Endothelial cell of umbilical vein (primary cell): Measurements from ENCODE around the gene MTFP1. TPM values are rescaled to one million over a fixed set of nuclear protein-coding genes. Genes with fewer than 3 reads are reported as not detected.

Experiments
- BruUV-seq: library from RNA; stranded (reverse); fragments of 400-500 nt; replicated peaks from 2 replicates; lab custom pipeline; 2021; lab: Mats Ljungman, UMichigan
- CTCF ChIA-PET: fragments of 300-600, 350-600 bp; sonication (Branson Sonifier 250); formaldehyde crosslinking; loops from one replicate; lab custom pipeline; 2021; ENCODE audit warnings: antibody characterized with exemption, inconsistent platforms; lab: Charles Lee
- POLR2A ChIA-PET: fragments of 300-600, 350-600 bp; sonication (Branson Sonifier 250); formaldehyde crosslinking; loops from one replicate; lab custom pipeline; 2021; ENCODE audit warnings: antibody characterized with exemption, inconsistent platforms; lab: Charles Lee
- DNase-seq: peaks from one replicate; pipeline ENCODE4 v3.0.0-alpha.2; 2011; ENCODE audit warnings: low read depth, low spot score
- FAIRE-seq: peaks from 2 replicates; lab custom pipeline; 2011; peaks lifted over from hg19 to GRCh38; lab: Jason Lieb, UNC
- H2AFZ ChIP-seq: 2 replicates; pipeline ENCODE4 v1.6.0; 2012; ENCODE audit warnings: low read depth, low read length, control low read depth, inconsistent platforms
- H3K27ac ChIP-seq: 2 replicates; pipeline ENCODE4 v1.5.1; 2011; ENCODE audit warnings: low read depth, mild to moderate bottlenecking, control low read depth, low read length, moderate library complexity; ENCODE audit not compliant: insufficient read depth
- H3K27me3 ChIP-seq, 2 experiments: 2 replicates each; pipeline versions ENCODE4 v1.6.0 to v1.6.1; 2011; ENCODE audit warnings: low read length in 2 of 2, mixed read lengths in 1 of 2; ENCODE audit not compliant: control insufficient read depth in 2 of 2, insufficient read depth in 2 of 2
- H3K36me3 ChIP-seq, 2 experiments: 2 replicates in 1 of 2; 3 replicates in 1 of 2; pipeline ENCODE4 v1.5.1; 2011; ENCODE audit warnings: low read length in 2 of 2, mild to moderate bottlenecking in 1 of 2, moderate library complexity in 1 of 2; ENCODE audit not compliant: control insufficient read depth in 2 of 2, insufficient read depth in 2 of 2; ENCODE audit errors: extremely low read depth in 1 of 2
- H3K4me1 ChIP-seq: 3 replicates; pipeline ENCODE4 v1.5.1; 2011; ENCODE audit warnings: mild to moderate bottlenecking, low read length; ENCODE audit not compliant: control insufficient read depth, insufficient read depth; ENCODE audit errors: extremely low read depth
- H3K4me2 ChIP-seq: 2 replicates; pipeline ENCODE4 v1.6.1; 2011; ENCODE audit warnings: low read length, control low read depth, mixed read lengths; ENCODE audit not compliant: insufficient read depth
- H3K4me3 ChIP-seq, 3 experiments: fragments of 200-600 bp in 1 of 3; sonication (generic), shearing (Covaris generic) in 1 of 3; replicated peaks in 1 of 3; 2 replicates each; pipeline ENCODE4 v1.5.1; 2011 to 2016; ENCODE audit warnings: control low read depth in 3 of 3, low read length in 3 of 3, mild to moderate bottlenecking in 2 of 3, inconsistent platforms in 1 of 3, low read depth in 1 of 3, moderate library complexity in 1 of 3; ENCODE audit not compliant: insufficient read depth in 1 of 3
- H3K79me2 ChIP-seq: 2 replicates; pipeline ENCODE4 v1.6.0; 2012; ENCODE audit warnings: low read length, inconsistent platforms; ENCODE audit not compliant: control insufficient read depth, insufficient read depth
- H3K9ac ChIP-seq: replicated peaks from 2 replicates; pipeline ENCODE3; 2011; ENCODE audit warnings: low read length, control low read depth; ENCODE audit not compliant: insufficient read depth; ENCODE audit errors: extremely low read depth
- H3K9me1 ChIP-seq: replicated peaks from 3 replicates; pipeline ENCODE4 v1.6.0; 2011; ENCODE audit warnings: mild to moderate bottlenecking, low read length; ENCODE audit not compliant: control insufficient read depth, insufficient read depth; ENCODE audit errors: extremely low read depth
- H3K9me3 ChIP-seq: replicated peaks from 2 replicates; pipeline ENCODE4 v1.5.1; 2012; ENCODE audit warnings: low read length, inconsistent platforms; ENCODE audit not compliant: control insufficient read depth, insufficient read depth
- H4K20me1 ChIP-seq: replicated peaks from 2 replicates; pipeline ENCODE3; 2011; ENCODE audit warnings: mild to moderate bottlenecking, low read length; ENCODE audit not compliant: control insufficient read depth, insufficient read depth; ENCODE audit errors: extremely low read depth
- EZH2 ChIP-seq: IDR thresholded peaks from 2 replicates; pipeline ENCODE4 v1.6.1; 2012; ENCODE audit warnings: borderline replicate concordance, low read depth, mild to moderate bottlenecking, moderate library complexity, low read length, inconsistent platforms; ENCODE audit not compliant: severe bottlenecking
- FOS ChIP-seq: IDR thresholded peaks from 2 replicates; pipeline ENCODE4 v1.6.1; 2011; ENCODE audit warnings: mild to moderate bottlenecking, low read length, moderate library complexity, borderline replicate concordance; ENCODE audit not compliant: insufficient read depth
- GATA2 ChIP-seq: IDR thresholded peaks from 2 replicates; pipeline ENCODE4 v1.7.0; 2011; ENCODE audit warnings: low read depth, mild to moderate bottlenecking, moderate library complexity, mixed read lengths, low read length; ENCODE audit not compliant: insufficient read length, insufficient read depth
- JUN ChIP-seq: IDR thresholded peaks from 2 replicates; pipeline ENCODE4 v1.6.1; 2011; ENCODE audit warnings: borderline replicate concordance, low read depth; ENCODE audit not compliant: insufficient read length, insufficient read depth
- MAX ChIP-seq: IDR thresholded peaks from 2 replicates; pipeline ENCODE4 v1.6.1; 2011; ENCODE audit not compliant: insufficient read depth, insufficient read length
- MYC ChIP-seq: IDR thresholded peaks from one replicate; pipeline ENCODE4 v1.6.1; 2011; ENCODE audit warnings: mild to moderate bottlenecking, low read depth, low read length
- POLR2A ChIP-seq: IDR thresholded peaks from 2 replicates; pipeline ENCODE4 v1.6.1; 2012; ENCODE audit warnings: low read depth, mild to moderate bottlenecking, control low read depth, low read length
- POLR2AphosphoS5 ChIP-seq: IDR thresholded peaks from 2 replicates; pipeline ENCODE4 v1.6.1; 2012; ENCODE audit warnings: low read depth, mild to moderate bottlenecking, control low read depth, low read length, moderate library complexity; ENCODE audit not compliant: insufficient read depth
- dilution Hi-C: fragments of 300-500 bp; cut with MboI; formaldehyde crosslinking; loops from one replicate; pipeline ENCODE4 v1.15.0; 2019; ENCODE audit warnings: low sequenced_read_pairs; ENCODE audit not compliant: extremely low pct_ligation_motif_present
- intact Hi-C: fragments of 100-400 bp; cut with micrococcal nuclease; formaldehyde crosslinking; loops from one replicate; pipeline ENCODE4 v1.10.0; 2022
- polyA plus RNA-seq, 4 experiments: library from polyadenylated mRNA; depleted of rRNA in 3 of 4; stranded (reverse) in 3 of 4; unstranded in 1 of 4; fragments of >200 nt; gene quantifications; 2 replicates each; pipeline versions ENCODE4 v1.2.1 to v1.2.3, GENCODE V29; 2011 to 2012; ENCODE audit warnings: missing spikeins in 1 of 4
- total RNA-seq: library from RNA; stranded (reverse); gene quantifications from 2 replicates; pipeline ENCODE4 v1.2.3, GENCODE V29; 2021
- TF ChIP-seq, protein P1 (sequence below), 2 donors: IDR thresholded peaks; 1 replicate in 1 of 2; 2 replicates in 1 of 2; pipeline ENCODE4 v1.5.1; 2011; ENCODE audit warnings: low read length in 2 of 2, mild to moderate bottlenecking in 2 of 2, moderate library complexity in 2 of 2, control low read depth in 1 of 2, inconsistent platforms in 1 of 2, low read depth in 1 of 2; ENCODE audit not compliant: insufficient read depth in 1 of 2; ENCODE audit errors: extremely low read depth in 1 of 2

The MTFP1 gene
- total and polyA plus RNA-seq, 2 donors (not counting 3 experiments of a cell fraction or from before 2014, with no cell fraction given) = 30.3 to 41.9 TPM

DNA sequence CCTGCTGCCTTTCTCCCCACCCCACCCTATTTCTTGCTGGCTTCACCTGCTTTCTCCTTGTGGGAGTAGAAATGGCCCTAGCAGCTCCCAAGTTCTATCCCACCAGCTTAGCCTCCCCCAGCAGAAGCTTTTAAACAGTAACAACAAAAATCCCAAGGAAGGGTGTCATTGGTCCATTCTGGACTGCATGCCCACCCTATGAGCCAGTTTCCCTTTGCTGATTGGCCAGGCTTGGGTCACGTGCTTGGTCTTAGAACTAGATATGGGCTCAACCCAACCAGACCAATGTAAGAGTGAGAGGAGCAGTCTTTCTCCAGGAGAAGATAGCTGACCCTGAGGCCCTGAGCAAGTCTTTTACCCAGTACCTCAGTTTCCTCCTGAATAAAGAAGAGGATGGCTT, 2.3 kb downstream of the MTFP1 start:
- no TSS peak for BruUV-seq
- intact Hi-C loops (loop anchor here (10.0 kb wide), 2 partner anchors 177 to 1043 kb away; partner anchors contain the start of genes AP1B1 and TCN2), dilution Hi-C loops (no loop called here)
- H3K4me1 ChIP-seq = peaks cover 25% of the 10 kb centered on the region
- H3K4me3 ChIP-seq = no peak overlapping the region
- no peak for FAIRE-seq
- no peak for DNase-seq
- H3K4me2 ChIP-seq = no peak overlapping the region
- CTCF ChIA-PET = interaction anchor here (2.6 to 4.9 kb wide), 3 partner anchors 16 to 140 kb away, joined by 14 to 58 read pairs (median 22); no protein-coding TSS in a partner anchor
- no peak overlapping the region for H2AFZ ChIP-seq
- H4K20me1 ChIP-seq = no peaks in the 10 kb centered on the region
- H3K27ac ChIP-seq = no peak overlapping the region
- peaks cover 2% of the 10 kb centered on the region for H3K79me2 ChIP-seq
- no peak overlapping the region for H3K9ac ChIP-seq
- TF ChIP-seq EZH2 (no peak), MYC (no peak), POLR2A (no peak), GATA2 (no peak), FOS (no peak), MAX (no peak), POLR2AphosphoS5 (no peak), JUN (no peak)
- TF ChIP-seq, protein P1, sequence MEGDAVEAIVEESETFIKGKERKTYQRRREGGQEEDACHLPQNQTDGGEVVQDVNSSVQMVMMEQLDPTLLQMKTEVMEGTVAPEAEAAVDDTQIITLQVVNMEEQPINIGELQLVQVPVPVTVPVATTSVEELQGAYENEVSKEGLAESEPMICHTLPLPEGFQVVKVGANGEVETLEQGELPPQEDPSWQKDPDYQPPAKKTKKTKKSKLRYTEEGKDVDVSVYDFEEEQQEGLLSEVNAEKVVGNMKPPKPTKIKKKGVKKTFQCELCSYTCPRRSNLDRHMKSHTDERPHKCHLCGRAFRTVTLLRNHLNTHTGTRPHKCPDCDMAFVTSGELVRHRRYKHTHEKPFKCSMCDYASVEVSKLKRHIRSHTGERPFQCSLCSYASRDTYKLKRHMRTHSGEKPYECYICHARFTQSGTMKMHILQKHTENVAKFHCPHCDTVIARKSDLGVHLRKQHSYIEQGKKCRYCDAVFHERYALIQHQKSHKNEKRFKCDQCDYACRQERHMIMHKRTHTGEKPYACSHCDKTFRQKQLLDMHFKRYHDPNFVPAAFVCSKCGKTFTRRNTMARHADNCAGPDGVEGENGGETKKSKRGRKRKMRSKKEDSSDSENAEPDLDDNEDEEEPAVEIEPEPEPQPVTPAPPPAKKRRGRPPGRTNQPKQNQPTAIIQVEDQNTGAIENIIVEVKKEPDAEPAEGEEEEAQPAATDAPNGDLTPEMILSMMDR (IDR thresholded peaks at IDR 0.05; ENCODE audit: extremely low read depth in 1 of 2, insufficient read depth in 1 of 2, low read depth in 1 of 2, low read length in 2 of 2) = no peak
- H3K36me3 ChIP-seq = peaks cover 0 to 7% of the 10 kb centered on the region in 2 experiments
- POLR2A ChIA-PET = no interaction called here
- no peaks in the 10 kb centered on the region for H3K9me3 ChIP-seq
- H3K9me1 ChIP-seq = no peaks in the 10 kb centered on the region
- no peaks in the 10 kb centered on the region for H3K27me3 ChIP-seq
